ENCODE results near the gene SYT1.

Gene SYT1

DNA sequence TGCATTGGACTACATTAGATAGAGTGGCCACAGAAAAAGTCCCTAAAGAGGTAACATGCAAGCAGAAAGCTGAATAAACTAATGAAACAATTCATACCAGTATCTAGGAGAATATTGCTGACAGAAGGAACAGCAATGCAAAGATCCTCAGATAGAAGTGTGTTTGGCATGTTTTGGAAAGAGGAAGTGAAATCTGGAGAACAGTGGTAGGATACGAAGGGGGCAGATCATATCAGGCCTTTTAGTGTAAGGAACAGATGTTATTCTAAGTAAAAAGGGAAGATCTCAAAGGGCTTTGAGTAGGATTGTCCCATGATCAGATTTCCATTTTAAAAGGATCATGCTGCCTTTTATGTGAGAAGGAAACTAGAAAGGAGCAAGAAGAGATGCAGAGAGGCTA lies 483.3 kb downstream of the SYT1 start:
- POLR2A ChIA-PET, result no interaction called here
- CTCF ChIA-PET, result interaction anchor here (1.9 kb wide), 1 partner anchor 11 kb away, joined by 4 read pairs; no protein-coding TSS in a partner anchor

DNA sequence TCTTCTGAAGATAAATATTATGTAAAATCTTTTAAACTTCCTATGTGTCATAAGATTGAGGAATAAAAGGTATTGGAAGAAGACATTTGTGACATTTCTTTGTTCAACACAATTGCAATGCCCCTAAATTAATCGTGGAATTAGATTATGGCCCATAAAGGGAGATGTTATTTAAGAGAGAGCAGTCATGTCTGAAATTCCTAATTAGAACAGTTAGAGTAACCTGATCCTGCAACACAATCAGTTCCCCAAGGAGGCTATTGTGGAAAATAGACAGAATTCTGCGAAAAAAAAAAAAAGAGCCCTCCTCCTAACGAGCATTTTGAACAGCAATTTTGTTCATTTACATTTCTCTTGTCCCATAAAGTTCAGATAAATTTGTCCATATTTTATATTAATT lies 486.7 kb downstream of the SYT1 start:
- POLR2A ChIA-PET, result no interaction called here
- no peak for DNase-seq (ENCODE audit: extremely low spot score)
- CTCF ChIA-PET, result no interaction called here
- TF ChIP-seq, protein P1, sequence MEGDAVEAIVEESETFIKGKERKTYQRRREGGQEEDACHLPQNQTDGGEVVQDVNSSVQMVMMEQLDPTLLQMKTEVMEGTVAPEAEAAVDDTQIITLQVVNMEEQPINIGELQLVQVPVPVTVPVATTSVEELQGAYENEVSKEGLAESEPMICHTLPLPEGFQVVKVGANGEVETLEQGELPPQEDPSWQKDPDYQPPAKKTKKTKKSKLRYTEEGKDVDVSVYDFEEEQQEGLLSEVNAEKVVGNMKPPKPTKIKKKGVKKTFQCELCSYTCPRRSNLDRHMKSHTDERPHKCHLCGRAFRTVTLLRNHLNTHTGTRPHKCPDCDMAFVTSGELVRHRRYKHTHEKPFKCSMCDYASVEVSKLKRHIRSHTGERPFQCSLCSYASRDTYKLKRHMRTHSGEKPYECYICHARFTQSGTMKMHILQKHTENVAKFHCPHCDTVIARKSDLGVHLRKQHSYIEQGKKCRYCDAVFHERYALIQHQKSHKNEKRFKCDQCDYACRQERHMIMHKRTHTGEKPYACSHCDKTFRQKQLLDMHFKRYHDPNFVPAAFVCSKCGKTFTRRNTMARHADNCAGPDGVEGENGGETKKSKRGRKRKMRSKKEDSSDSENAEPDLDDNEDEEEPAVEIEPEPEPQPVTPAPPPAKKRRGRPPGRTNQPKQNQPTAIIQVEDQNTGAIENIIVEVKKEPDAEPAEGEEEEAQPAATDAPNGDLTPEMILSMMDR (IDR thresholded peaks at IDR 0.05; ENCODE audit: control extremely low read depth, extremely low read depth, low read depth, missing control alignments), result no peak

More for the DNA sequence above, 483.3 kb downstream of the SYT1 start:
- TF ChIP-seq, protein P1 (IDR thresholded peaks at IDR 0.05; ENCODE audit: control extremely low read depth, extremely low read depth, low read depth, missing control alignments), result no peak
- DNase-seq (ENCODE audit: extremely low spot score), result no peak

DNA sequence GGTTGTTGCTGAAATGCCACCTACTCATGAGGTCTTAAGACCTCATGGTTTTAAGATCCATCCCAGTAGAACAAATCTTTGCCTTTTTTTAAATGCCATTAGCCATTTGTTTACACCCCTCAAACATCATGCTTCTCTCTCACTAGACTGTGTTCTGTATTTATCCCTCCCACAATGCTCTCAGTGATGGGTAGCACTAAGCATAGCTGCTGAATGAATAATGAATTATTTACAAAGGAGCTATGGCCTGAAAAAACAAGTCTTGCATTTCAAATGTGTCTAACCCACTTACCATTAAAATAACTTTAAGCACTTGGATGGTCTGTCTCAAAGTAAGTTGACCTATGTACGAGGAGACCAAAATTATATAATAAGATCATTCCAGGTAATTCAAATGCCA lies 491.6 kb downstream of the SYT1 start:
- no peak for DNase-seq (ENCODE audit: extremely low spot score)
- ChIA-PET CTCF (interaction anchor here (1.5 kb wide), 1 partner anchor 11 kb away, joined by 4 read pairs; no protein-coding TSS in a partner anchor), POLR2A (no interaction called here)
- TF ChIP-seq, protein P1 (IDR thresholded peaks at IDR 0.05; ENCODE audit: control extremely low read depth, extremely low read depth, low read depth, missing control alignments), result no peak

DNA sequence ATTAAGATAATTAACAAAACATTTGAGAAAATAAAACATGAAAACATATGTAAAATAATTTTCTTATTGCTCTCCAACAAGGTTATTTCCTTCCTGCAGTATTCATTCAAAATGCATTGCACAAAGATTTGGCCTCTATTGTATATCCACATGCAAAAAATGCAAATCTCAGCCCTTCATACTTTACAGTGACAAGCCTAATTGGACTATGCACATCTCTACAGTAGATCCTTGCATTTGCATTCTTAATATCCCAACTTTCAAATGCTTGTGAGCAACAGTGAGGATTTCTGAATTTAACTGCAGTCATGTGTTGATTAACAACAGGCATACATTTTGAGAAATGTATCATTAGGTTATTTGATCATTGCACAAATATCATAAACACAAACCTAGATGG lies 492.5 kb downstream of the SYT1 start:
- ChIA-PET CTCF (interaction anchor here (1.1 to 1.5 kb wide), 2 partner anchors 11 to 12 kb away, joined by 3 to 4 read pairs; no protein-coding TSS in a partner anchor), POLR2A (no interaction called here)
- TF ChIP-seq, protein P1 (IDR thresholded peaks at IDR 0.05; ENCODE audit: control extremely low read depth, extremely low read depth, low read depth, missing control alignments), result no peak
- DNase-seq (ENCODE audit: extremely low spot score), result no peak

DNA sequence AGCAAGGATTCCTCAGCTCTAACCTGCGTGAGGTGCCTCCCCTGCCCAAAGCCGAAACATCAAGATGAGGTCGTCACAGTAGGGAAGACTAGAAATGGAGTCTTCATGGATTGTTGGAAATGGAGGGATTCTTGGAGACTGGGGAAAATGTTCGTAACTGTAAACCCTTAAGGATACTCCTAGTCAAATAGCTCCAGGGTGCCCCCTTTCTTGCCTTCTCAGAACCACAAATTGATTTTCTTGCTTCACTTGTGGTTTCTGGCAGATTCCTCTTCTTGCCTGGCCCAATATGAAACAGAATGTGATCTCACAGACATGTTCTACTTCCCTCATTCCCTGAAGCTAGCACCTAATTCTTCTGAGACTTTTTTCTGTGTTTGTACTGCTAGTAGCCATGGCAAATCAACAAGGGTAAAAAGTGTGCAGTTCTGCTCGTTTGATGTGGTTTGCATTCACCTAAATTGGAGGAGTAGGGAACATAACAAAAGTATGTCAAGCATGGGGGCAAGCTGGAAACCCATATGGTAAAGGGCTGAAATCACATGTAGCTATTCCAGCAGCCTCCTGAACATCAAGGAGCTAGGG lies 494.2 kb downstream of the SYT1 start:
- CTCF ChIA-PET, result interaction anchor here (0.9 to 1.8 kb wide), 3 partner anchors 8 to 25 kb away, joined by 3 to 7 read pairs (median 4); no protein-coding TSS in a partner anchor
- TF ChIP-seq, protein P1 (IDR thresholded peaks at IDR 0.05; ENCODE audit: control extremely low read depth, extremely low read depth, low read depth, missing control alignments), result no peak
- POLR2A ChIA-PET, result no interaction called here
- no peak for DNase-seq (ENCODE audit: extremely low spot score)

DNA sequence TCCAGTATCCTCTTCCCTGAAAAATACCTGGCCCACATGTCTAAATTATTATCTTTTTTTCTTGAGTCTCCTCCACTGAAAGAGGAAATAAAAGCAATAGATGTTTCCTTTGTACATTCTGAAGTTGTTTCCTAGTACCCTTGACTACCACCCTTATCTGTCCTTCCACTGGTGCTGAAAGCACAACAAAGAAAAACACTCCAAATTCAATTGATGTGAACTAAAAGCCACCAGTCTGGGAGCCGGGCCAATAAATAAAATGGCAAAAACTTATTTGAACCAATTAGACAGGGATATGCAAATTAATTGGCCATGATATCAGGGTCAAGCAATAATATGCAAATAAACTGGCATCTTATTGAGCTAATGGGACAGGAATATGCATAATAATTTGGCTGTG lies 495.7 kb downstream of the SYT1 start:
- TF ChIP-seq, protein P1 (IDR thresholded peaks at IDR 0.05; ENCODE audit: control extremely low read depth, extremely low read depth, low read depth, missing control alignments), result no peak
- DNase-seq (ENCODE audit: extremely low spot score), result no peak
- POLR2A ChIA-PET, result no interaction called here
- CTCF ChIA-PET, result no interaction called here
